CMK (cell line): ENCODE results near the gene SLC8A3.

Source experiments
- DNase-seq: peaks from one replicate; pipeline ENCODE4 v3.0.0-alpha.2; 2010; ENCODE audit warnings: low read depth

SLC8A3 gene

GRCh38 chr14:70067810-70068209 is 120.9 kb downstream of the SLC8A3 start:
- no peak for DNase-seq

DNA sequence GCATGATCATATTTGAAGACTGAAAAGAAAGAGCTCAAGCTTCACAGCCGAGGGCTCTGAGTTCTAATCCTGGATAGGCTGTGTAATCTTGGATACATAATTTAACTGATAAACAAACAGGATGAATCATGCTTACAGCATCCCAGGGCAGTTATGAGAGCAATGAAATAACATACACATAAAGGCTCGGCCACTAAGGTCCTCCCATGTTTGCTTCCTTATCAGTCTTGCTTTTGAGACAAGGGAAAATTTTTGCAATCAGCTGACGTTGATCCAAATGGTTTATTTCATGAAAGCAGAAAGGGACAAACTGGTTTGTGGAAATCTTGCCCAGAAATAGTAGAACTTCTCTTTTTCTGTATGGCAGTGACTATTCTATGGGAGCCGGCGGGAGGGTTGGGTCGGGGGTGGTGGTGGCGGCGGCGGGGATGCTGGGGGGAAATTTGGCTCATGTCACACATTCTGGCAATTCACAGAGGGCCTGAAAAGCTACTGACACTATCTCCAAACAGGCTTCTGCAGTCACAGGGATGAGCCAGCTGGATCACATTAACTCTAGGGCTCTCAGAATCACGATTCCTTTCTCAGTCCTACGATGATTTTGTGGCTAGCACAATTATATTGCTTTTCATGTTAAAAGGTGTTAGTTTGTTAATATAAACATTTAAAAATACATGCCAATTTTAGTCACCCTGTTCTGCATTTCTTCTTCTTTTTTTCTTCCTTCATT is 124.5 kb downstream of the SLC8A3 start:
- no peak for DNase-seq

DNA sequence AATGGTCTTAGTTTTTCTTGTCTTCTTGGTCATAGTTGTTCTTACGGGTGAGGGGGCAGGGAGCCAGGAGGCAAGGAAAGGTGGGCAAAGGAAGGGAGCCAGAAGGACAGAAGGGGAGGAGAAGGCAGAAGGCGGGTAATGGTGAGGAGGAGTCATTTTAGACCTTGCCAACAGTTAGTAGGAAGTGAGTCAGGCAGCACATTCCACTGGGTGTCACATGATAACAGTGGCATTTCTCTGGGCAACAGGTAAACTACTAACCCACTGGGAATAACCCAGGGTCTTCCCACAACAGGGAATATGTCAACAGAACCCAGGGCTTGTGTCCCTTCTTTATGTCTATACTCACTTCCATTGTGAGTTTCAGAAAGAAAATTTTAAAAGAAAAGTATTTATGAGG is 127.6 kb downstream of the SLC8A3 start:
- DNase-seq = no peak

- no peak for DNase-seq
Measured at GRCh38 chr14:70059545-70059944, 129.2 kb downstream of the SLC8A3 start.

DNA sequence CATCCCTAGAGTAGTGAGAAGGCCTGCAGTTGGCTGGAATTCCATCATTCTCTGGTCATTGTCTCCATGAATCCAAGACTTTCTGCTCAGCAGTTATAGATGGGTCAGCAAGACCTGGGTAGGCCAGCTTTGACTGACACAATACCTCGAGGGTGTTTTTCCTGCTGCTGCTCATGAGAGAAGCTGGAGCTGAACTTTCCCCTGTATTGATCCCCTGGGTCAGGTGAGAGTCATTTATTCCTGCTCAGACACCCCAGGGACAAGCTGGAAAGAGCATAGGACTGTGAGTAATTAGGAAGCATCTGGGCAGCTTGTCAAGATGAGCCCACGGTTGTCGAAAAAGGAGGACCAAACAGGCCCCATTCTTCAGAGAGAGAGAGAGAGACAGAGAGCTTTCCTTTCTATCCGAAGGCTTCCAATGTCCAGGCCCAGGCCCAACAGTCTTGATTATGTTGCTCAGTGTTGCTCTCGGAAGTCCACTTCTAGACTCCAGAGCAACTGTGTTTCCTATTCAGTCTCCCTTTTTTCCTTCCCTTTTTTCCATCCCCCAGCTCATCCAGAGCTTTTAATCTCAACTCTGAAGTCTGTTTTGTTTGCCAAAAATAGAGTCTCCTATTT is 131.1 kb downstream of the SLC8A3 start:
- no peak for DNase-seq

GRCh38 chr14:70052990-70053389 is 135.8 kb downstream of the SLC8A3 start:
- no peak for DNase-seq

GRCh38 chr14:70050136-70050535 is 138.6 kb downstream of the SLC8A3 start:
- DNase-seq = no peak

GRCh38 chr14:70049605-70050004 is 139.1 kb downstream of the SLC8A3 start:
- DNase-seq = no peak

DNA sequence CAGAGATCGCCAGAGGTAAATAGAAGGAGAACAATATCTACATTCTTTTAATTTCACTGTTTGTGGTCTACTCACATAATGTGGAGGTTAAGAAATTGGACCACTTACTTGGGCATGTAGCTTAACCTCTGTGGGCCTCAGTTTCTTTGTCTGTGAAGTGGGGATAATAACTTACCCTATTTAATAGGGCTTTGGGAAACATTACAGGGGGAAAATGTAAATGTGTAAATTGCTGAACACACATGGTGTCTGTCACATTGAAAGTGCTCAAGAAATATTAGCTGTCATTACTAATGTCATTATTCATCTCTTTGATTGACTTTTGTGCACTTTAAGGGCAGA is 140.5 kb downstream of the SLC8A3 start:
- DNase-seq = no peak

GRCh38 chr14:70047598-70048312 is 141.0 kb downstream of the SLC8A3 start:
- no peak for DNase-seq

DNA sequence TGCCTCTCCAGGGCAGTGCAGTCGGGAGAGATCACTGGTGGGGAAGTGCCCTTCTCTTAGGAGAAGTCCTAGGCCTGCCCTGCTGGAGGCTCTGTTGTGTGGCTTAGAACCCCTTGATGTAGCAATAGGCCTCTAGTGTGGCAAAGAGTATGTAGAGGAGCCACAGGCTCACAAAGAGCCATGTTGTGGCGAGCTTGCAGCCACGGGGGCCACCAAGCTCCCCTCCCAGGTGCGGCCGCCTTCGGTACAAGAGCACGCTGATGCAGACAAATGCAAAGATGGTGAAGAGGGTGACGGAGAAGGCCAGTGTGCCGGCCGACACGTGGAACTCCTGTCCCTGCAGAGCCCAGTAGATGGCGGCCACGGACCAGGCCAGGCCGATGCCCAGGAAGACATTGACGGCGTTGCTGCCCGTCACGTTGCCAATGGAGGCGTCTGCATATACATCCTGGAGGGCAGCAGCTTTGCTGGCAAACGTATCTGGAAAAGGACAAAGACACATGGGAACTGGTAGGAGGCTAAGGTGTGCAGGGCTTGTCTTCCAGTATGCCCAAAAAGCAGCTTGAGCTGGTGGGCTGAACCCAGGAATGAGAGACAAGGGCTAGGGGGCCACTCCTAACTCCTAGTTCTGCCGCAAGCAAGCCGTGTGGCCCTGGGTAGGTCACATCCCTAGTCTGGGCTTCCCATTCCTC is 142.8 kb downstream of the SLC8A3 start:
- DNase-seq = peak; percentile 21

GRCh38 chr14:70045310-70045709 is 143.4 kb downstream of the SLC8A3 start:
- DNase-seq = no peak

DNA sequence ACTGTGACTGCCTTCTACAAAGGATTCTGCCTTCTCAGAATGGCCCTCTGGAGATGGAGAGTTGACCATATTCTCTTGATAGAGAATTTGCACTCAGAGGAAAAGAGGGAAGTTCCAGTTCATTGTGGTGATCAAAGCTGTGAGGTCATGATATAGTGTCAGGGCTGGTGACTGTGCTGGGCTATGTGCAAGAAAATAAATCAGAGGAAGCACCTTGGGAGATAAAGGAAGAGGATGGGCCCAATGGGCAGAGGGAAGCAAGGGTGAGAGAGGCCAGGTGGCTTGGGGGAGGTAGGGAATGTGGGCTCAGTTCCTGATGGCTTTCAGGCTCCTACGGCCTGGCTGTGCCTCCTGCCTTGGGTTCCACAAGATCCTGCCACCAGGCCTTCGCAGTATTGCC is 145.8 kb downstream of the SLC8A3 start:
- DNase-seq = peak; percentile 15

DNA sequence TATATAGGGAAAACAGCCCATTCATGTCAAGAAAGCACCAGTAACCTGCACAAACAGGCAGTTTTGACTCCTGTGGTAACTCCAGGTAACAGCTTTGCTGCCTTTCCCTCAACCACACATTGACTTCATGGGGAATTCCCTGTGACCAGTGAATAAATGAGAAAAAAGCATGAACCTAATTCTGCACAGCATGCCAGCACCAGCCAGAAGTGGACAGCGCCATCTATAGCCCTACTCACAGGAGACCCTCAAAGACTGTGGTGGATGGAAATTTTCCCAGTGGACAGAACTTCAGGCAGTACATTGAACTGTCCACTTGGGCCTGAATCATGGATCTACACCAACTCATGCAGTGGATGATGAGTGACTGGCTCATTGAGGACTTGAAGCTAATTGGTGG is 152.1 kb downstream of the SLC8A3 start:
- no peak for DNase-seq

DNA sequence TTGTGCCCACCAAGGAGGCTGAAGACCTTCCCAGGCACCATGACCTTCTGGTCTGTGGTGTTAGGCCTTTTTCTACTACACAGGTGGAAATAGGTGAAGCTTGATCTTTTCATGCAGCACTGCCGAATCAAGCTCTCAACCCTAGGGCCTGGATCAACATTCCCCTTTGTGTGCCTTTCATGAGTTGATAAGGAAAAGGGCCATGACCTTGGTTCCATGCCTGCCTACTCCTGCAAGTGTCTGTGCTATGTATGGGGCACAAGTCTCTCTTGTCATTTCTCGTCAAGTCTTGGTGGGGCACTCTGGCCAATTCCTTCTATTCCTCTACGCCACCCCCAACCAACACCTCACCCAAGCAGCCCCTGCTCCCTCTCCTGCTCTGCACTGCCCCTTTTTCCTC is 154.5 kb downstream of the SLC8A3 start:
- no peak for DNase-seq

DNA sequence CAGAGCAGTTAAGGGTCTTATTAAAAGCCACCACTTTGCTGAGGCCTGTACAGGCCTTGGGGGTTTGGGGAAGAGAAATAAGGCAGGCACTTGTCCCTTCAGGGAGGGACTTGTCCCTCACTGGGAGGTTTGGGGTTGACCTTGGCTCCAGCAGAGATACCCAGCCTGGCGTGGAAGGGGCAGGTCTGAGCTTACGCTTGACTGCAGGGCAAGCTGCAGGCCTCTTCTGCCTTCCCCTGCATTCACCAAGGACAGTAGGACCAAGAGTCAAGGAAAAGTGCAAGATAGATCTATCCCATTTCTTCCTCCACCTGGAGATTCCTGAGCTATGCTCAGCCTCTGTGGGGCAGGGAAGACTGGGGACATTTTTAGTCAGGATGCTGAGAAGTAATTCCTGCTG is 155.2 kb downstream of the SLC8A3 start:
- DNase-seq = no peak

DNA sequence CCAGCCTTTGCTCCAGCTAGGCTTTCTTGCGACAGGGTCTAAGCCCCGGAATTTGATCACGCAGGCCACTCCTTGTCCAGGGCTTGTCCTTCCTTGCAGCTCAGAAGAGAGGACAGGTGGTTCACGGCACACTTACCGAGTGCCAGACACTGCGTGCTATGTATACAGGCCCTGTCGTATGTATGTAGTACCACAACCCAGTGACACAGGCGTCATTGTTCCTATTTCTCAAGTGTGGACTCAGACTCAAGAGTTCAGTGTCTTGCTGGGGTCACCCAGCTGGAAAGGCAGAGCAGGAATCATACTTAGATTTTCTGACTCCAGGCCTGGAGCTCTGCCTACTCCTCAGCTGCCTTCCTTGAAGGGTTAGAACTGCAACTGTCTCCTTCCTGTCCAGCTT is 155.6 kb downstream of the SLC8A3 start:
- DNase-seq = no peak

GRCh38 chr14:70032447-70032846 is 156.3 kb downstream of the SLC8A3 start:
- no peak for DNase-seq

DNA sequence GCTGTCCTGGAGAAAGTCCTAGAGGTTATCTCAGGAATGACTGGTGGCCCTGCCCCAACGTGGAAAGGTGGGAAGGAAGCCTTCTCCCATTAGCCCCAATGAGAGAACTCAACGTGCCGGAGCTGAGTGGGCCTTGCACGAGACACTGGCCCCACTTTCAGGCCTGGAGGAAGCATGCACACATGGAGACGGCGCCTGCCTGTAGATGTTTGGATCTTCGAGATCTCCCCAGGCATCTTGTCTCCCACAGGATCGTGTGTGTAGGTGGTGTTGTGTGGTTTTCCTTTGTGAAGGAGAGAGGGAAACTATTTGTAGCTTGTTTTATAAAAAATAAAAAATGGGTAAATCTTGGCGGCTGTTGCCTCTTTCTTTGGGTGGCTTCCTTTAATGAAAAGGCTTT is 156.7 kb downstream of the SLC8A3 start:
- DNase-seq = no peak

DNA sequence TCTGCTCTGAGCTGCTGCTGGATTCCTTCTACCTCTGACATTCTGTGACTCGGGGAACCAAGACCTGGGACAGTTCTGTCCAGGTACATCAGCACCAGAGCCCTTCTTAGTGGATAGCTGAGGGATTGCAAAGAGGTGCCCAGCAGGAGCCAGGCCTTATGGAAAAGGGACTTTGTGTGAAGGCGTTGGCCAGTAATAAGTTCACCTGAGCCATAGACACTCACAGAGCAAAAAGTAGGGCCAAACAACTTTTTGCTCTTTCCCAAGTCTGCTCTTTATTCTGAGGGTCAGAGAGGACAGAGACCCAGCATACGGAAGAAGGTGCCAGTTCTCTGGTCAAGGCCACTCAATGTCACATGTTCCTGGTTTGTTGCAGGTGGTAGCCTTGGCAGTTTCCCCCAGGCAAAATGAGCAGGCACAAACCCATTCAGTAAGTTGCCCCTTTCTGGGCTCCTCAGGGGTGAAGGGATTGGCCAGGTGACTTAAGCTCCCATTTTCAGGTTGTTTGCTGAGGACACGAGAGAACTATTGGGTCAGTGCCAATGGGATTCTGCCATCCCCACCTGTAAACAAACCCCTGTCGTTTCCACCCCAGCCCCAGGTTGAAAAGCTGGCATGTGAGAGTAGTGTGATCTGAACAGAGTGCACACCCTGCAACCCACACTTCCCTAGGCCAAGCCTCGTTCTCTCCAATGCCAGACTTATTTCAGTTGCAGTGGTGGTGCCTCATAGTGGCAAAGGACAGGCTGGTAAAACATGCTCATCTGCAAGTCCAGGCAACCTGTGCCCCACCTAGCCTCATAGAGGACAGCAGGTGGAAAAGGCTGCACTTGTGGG is 159.2 kb downstream of the SLC8A3 start:
- no peak for DNase-seq

DNA sequence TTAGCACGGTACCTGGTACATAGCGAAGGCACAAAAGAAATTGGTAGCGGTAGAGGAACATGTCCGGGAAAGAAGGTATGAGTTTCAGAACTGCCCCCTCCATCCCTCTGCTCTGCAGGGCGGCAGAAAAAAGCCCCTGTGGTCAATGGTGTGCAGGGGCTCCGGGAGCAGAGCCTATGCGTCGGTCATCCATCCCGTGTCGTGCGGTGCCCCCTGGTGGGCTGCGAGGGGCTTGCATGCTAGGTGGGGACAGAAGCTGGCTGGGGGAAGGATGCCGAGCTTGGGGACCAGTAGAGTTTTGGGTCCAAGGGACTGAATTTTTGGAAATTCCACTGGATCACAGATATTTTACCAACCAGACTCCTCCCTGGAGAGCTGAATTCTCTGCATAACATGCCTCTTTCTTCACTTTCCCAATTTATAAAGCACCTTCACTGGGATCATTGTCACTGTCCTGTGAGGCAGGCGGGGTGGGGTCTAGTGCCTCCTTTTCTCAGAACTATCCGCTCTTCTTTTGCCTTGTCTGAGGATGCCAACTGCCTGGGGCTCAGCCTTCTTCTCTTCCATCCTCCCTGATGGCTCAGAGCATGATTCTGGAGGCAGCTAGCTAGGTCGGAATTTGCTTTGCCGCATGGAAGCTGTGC is 160.8 kb downstream of the SLC8A3 start:
- peak; percentile 20 for DNase-seq
